GM21360 (cell line): Measurements from ENCODE around the gene PRXL2B.
A peak's percentile ranks its signal among the peaks of the same experiment; 100 is the strongest.
"Not testable (repeated sequence)": the region's sequence is repeated elsewhere in the genome, so short reads cannot be mapped to it uniquely, and the experiment has no call there.

Source experiments
- ATAC-seq: cut with Tn5 transposase; IDR thresholded peaks from one replicate; pipeline ENCODE4 v1.9.1; 2021; ENCODE audit warnings: mild to moderate bottlenecking, moderate library complexity; ENCODE audit not compliant: unreplicated experiment

PRXL2B gene

DNA sequence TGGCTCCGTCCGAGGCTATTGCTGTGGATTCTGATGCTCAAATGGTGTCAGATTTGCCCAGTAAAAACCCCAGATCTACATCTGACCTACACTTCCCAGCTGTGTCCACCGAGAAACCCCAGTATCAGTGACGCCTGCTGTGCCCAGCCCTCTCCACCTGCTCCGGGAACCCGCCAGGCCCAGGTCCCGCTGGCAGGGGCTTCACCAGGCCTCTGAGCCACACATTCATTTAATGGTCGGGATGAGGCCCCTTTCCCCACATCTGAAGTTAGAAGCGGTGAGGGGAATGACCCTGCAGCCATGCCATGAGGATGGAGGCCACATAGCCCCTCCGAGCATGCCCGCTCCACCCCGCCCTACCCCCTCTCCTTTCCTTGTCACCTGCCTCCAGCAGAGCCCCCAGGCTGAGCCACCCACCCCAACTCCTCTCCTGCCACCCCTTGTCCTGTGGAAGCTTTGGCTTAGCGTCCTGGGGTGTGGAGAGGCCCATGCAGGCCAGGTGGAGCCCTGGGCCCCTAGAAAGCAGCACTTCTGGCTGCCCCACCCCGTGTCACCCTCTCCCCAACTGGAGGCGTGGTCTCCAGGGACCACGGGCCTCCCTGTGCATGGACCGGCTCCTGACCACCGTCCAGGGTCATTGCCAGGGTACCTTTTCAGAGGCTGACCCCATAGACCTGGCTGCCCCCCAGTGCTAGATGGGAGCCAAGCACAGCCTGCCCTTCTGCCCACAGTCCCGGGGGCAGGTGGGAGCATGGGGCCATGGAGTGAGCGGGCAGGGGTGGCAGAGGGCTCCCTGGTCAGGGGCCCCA lies 22.4 kb upstream of the PRXL2B start:
- no peak for ATAC-seq

DNA sequence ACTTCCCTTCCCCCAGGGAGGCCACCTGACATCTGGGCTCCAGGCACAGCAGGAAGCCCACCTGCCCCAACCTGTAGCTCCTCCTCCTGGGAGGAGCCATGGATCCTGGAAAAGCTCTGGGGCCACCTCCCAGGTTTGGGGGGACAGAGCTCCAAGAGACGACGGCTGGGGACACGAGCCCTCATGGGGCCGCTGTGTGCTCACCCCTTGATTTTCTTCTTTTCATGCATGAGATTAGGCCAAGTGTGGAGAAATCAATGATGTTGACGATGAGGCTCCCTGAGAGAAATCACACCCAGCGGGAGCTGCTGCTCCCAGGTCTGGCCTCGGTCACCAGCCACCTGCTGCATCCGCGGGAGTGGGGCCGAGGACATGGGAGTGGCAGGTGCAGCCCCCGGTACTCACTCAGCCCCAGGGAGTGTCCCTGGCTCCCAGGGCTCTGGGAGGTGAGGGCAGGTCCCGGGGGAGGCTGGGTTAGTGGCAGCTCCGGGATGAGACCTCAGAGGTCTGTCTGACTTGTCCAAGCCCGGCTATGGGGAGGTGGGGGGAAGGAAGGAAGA lies 21.7 kb upstream of the PRXL2B start:
- no peak for ATAC-seq

DNA sequence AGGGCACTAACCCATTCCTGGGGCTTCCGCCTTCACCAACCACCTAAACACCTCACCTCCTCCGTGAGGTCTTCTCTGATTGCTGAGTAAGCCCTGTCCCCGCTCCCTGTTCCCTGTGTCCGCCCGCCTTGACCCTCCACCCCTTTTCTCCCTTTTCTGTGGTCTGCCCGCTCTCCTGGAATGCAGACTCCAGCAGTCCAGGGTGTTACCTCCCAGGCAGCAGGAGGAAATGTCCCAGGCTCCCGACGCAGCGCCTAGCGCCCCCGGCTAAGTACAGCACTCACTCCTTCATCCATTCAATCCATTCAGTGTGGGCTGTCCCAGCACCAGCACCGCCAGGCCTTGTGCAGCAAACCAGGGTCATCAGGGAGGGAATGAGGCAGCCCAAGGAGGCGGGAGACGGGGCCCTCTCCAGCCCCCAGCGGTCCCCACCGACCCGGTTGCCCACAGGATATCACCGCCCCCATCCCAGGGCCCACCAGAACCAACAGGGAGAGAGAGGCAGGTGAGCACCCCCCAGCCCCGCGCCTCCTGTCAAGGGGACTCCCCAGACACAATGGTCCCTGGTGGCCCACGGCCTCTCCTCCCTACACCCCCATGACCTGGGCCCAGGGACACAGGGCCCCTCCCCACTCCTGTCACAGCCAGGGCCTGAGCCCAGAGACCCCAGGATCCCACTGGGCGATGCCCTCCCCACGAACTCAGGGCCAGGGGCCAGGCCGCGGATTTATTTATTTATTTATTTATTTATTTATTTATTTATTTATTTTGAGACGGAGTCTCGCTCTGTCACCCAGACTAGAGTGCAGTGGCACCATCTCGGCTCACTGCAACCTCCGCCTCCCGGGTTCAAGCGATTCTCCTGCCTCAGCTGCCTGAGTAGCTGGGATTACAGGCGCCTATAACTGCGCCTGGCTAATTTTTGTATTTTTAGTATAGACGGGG lies 20.2 kb upstream of the PRXL2B start:
- no peak for ATAC-seq

DNA sequence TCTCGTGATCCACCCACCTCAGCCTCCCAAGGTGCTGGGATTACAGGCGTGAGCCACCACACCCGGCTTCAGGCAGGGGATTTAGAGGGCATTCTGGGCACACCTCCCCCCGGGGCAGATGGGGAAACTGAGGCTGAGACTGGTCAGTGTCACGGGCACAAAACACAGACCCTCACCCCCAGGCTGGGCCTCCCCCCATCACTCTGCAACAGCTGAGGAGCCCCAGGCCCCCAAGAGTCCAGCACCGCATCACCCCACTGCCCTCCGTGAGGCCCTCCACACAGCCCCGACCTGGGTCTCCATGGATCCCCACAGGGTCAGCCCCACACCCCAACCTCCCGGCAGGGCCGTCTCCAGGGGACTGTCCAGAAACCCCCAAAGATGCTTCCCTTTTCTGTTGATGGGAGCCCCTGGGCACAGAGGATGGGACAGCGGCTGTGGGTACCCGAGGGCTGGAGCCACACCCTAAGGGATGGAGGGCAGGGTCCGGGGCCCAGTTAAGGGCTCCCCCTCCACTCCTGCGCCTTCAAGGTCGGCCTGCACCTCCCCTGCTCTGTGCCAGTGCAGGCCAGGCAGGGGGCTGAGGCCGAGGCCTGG lies 19.4 kb upstream of the PRXL2B start:
- ATAC-seq: no peak

GRCh38 chr1:2568187-2568816 lies 18.3 kb upstream of the PRXL2B start:
- ATAC-seq: not testable (repeated sequence)

DNA sequence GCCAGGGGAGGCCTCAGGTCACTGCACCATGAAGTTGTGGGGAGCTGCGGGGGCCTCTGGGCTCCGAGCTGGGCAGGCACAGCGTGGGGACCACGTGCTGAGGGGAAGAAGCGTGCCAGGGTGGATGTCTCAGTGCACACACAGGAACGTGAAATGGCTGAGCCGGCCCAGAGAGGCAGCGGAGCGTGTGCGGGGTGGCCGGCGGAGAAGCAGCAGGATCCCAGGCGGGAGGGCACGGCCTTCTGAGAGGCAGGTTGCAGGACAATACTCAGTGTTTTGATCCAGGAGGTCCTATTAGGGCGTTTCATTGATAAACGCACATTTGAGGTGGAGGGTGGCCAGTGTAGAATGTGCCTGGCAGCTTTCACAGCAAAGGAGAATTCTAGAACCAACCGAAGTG lies 17.5 kb upstream of the PRXL2B start:
- no peak for ATAC-seq

- ATAC-seq: not testable (repeated sequence)
These were observed 16.9 kb upstream of the PRXL2B start for GRCh38 chr1:2569703-2570102.

DNA sequence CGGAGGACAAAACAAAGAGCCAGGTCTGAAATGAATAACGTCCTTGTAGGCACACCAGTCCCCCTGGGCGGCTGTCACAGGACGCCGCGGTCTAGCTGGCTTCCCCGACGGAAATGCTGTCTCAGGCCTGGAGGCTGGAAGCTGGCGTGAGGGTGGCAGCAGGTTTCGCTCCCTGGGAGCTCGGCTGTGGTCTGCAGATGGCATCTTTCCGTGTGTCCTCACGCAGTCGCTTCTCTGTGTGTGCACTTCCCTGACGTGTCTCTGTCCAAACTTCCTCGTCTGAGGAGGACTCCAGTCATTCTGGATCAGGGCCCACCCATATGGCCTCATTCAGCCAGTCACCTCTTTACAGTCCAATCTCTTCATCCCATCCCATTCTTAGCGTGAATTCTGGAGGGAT lies 16.2 kb upstream of the PRXL2B start:
- no peak for ATAC-seq

GRCh38 chr1:2571348-2571747 lies 15.2 kb upstream of the PRXL2B start:
- ATAC-seq: no peak

DNA sequence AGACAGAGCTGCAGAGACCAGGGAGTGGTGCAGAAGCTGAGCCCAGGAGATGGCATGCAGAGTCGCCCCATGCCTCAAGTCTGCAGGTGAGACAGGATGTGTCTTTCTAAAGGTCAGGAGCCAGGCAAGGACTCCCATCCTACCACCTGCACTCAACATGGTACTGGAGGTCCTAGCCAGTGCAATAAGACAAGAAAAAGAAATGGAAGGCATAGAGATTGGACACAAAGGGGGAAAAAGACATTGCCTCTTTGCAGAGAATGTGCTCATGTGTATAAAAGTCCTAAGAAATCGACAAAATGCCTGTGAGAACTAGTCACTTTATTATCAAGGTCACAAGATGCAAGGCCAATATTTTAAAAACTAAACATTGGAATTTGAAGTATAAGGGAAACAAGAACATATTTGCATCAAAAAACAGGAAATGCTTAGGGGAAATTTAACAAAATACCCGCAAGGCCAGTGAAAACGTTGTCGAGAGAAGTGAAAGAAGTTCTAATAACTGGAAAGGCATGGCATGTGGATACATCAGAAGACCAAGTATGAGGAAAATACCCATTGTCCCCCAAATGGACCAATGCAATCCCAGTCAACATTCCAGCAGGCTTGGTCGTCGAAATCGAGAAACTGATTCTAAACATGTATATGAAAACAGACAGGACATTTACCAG lies 13.2 kb upstream of the PRXL2B start:
- no peak for ATAC-seq

- ATAC-seq: no peak
These were observed 12.2 kb upstream of the PRXL2B start for GRCh38 chr1:2574350-2574749.

GRCh38 chr1:2575801-2576663 lies 10.5 kb upstream of the PRXL2B start:
- ATAC-seq: no peak

- ATAC-seq: peak; percentile 43
These were observed 9.0 kb upstream of the PRXL2B start for GRCh38 chr1:2577565-2578075.

DNA sequence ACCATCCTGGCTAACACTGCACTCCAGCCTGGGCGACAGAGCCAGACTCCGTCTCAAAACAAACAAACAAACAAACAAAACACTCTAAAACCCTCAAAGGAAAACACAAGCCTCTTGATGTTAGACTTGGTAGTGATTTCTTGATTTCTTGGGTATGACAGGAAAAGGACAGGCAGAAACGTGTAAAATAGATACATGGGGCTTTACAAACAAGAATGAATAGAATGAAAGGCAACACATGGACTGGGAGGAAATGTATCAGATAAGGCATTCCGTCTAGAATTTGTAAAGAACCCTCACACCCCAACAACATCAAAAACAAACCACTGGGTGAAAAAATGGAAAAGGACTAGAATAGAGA lies 7.8 kb upstream of the PRXL2B start:
- ATAC-seq: no peak

- no peak for ATAC-seq
These were observed 5.9 kb upstream of the PRXL2B start for GRCh38 chr1:2580691-2581090.

GRCh38 chr1:2582391-2582790 lies 4.2 kb upstream of the PRXL2B start:
- ATAC-seq: no peak

- ATAC-seq: no peak
These were observed 3.2 kb upstream of the PRXL2B start for GRCh38 chr1:2583331-2583791.

GRCh38 chr1:2583871-2584351 lies 2.7 kb upstream of the PRXL2B start:
- no peak for ATAC-seq
